AG09319 (cell line): ENCODE measurements around the gene PAX8.

Experiments
- DNase-seq: peaks from one replicate; pipeline ENCODE4 v3.0.0-alpha.2; 2010; ENCODE audit warnings: low read depth; ENCODE audit errors: extremely low read depth
- TF ChIP-seq, protein P1 (sequence below): IDR thresholded peaks from 2 replicates; pipeline ENCODE4 v1.5.1; 2011; ENCODE audit warnings: low read depth, mild to moderate bottlenecking, inconsistent platforms, low read length, moderate library complexity

Gene PAX8

DNA sequence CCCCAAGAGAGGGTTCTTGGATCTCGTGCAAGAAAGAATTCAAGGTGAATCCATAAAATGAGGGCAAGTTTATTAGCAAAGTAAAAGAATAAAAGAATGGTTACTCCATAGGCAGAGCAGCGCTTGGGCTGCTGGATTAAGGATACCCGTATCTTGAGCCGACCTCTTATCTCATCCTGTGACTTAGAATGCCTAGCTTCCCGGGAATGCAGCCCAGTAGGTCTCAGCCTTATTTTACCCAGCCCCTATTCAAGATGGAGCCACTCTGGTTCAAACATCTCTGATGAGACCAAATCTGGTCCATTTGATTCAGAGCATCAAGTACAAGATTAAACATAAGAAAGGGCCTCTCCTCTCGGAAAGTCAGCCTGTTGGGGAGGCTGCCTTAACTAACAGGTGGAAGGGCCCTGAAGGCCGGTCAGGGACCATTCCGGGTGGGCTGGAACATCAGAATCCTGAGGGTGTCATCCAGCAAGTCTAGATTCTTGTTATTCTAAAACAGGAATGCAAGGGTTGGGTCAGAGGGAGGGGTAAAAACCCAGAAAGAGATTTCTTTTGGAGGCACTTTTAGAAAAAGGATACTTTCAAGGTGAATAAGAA, 99.2 kb downstream of the PAX8 start:
- TF ChIP-seq, protein P1, sequence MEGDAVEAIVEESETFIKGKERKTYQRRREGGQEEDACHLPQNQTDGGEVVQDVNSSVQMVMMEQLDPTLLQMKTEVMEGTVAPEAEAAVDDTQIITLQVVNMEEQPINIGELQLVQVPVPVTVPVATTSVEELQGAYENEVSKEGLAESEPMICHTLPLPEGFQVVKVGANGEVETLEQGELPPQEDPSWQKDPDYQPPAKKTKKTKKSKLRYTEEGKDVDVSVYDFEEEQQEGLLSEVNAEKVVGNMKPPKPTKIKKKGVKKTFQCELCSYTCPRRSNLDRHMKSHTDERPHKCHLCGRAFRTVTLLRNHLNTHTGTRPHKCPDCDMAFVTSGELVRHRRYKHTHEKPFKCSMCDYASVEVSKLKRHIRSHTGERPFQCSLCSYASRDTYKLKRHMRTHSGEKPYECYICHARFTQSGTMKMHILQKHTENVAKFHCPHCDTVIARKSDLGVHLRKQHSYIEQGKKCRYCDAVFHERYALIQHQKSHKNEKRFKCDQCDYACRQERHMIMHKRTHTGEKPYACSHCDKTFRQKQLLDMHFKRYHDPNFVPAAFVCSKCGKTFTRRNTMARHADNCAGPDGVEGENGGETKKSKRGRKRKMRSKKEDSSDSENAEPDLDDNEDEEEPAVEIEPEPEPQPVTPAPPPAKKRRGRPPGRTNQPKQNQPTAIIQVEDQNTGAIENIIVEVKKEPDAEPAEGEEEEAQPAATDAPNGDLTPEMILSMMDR: no peak
- DNase-seq: no peak

DNA sequence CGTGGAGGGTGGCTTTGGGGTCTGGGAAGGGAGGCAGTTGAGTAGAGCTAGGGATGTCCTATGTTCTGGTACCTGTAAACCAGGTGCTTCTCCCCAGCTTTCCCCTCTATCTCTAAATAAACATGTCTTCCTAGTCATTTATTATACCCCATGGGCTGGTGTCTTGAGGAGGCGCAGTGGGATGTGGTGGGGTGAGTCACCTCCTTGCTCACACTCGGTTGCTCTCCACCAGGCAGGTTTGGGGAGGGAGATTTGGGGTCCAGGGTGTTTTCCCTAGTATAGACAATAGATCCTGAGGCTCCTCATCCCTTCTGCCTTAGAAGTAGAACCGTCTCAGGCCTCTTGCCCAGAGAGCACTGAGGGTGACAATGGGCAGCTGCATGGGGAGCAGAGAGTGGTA, 99.8 kb downstream of the PAX8 start:
- no peak for DNase-seq
- TF ChIP-seq, protein P1: no peak

DNA sequence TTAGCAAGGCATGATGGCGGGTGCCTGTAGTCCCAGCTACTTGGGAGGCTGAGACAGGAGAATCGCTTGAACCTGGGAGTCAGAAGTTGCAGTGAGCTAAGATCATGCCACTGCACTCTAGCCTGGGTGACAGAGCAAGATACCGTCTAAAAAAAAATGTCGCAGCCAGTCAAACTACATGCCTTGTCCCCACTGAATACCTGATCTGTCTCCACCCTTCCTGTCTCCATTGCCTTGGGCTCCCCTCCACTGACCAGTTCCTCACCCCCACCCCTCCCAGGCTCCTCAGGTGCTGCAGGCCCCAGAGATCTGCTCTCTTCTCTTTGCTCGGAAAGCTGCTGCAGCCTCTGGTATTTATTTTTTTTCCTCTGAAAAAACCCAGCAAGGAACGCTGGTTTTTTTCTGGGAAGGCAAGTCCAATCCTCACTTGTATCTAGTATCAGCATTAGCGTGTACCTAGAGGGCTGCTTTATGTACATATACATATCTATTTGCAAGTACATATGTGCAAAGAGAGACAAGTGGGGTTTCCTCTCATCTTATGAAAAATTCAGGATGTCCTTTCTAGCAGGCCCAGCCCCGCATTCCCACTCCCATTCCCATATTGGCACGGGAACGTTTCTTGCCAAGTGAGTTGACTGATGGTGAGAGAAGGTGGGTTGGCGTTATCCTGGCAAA, 100.5 kb downstream of the PAX8 start:
- TF ChIP-seq, protein P1: no peak
- DNase-seq: no peak

DNA sequence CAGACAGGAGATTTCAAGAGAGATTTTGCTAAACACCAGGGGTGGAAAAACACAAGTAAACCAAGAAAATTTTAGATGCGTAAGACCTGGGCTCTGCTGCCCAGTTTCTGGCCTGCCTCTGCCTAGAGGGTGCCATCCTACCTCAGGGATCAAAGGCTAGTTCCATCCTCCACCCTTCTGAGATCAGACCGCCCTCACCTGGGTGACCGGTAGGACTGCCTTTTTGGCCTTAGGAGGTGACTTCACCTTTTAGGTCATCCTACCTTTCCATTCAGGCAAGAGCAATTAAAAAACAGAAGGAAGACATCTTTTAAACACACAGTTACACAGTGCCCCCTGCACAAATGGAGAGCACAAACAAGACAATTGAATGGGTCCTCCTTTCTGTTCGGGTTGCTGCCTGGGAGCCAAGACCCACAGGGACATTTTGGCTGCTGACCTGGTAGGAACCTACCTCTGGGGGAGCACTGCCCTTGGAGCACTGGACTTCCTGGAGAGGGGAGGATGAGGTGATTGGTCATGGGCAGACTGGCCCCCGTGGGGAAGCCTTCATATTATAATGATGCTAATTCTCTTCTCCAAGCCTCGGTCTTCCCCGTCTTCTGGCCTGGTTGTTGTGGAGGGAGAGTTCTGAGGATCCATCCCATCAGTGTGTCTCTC, 101.9 kb downstream of the PAX8 start:
- TF ChIP-seq, protein P1: no peak
- DNase-seq: no peak

DNA sequence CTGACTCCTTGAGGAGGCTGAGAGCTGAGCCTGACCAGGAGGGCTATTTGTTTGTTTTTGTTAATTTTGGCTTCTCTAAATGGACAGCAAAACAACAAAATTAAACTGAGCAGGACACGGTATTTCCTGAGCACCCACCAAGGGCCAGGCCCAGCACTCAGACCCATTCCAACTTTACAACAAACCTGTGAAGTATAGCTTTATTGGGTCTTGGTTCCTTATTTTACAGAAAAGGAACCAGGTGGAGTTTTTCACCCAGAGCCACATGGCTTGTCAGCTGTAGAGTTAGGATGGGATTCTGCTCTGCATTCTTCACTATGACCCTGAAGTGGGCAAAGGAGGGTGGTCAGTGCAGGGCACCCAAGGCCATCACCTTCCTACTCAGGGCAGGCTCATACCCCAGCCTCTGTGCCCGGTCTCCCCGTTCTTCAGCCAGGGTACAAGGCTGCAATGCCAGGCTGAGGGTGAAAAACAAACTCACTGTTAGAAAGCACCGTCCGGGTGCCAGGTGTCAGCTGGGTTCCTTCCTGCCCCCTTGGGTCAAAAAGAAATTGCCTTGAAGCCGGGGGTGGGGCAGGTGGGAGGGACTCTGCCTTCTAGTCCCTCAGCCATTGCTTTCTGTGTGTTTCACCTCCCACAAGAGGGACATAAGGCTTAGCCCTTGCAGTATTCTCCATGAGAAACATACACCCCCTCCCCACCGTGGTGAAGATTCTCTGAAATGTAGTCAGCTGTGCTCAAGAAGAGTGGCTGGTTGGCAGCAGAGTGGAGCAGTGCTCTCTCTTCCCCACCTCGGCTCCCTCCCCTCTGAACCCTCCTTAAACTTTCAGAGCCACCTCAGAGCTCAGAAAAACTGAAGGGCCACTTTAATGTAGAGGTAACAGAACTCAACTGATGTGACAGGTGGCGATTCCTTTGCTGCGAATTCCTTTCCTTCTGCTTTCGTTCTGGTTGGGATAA, 102.7 kb downstream of the PAX8 start:
- TF ChIP-seq, protein P1: no peak
- DNase-seq: no peak

DNA sequence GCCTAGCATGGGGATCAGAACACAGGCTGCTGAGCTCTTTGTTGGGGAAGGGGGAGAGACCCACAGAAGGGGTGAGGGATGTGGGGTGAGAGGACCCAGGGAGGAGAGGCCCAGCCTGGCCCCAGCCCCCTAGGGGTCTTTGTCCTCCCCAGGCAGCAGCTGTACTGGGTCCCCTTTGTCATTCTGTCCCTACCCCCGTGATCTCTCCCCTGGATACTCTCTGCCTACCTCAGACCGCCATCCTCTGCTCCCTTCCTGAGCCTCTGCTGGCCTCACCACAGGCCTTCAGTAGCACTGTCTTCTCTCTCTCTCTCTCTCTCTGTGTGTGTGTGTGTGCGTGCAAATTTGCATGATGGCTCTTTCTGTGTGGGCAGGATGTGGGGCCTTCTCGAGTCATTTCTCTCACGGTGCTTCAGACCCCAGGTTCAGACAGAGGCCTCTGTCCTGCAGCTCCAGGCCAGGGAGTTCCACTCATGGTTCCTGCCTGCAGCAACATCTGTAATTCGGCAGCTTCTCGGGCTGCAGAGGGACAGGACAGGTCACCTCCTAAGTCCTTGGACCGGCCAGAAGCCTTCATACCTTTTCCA, 103.6 kb downstream of the PAX8 start:
- no peak for DNase-seq
- TF ChIP-seq, protein P1: no peak
